DOHH2 (cell line): ENCODE data around the gene MYADML2.

Source experiments
- EZH2phosphoT487 ChIP-seq: fragments of 200-600 bp; sonication (generic); IDR thresholded peaks from 2 replicates; pipeline ENCODE4 v1.6.1; 2017; ENCODE audit warnings: borderline replicate concordance, mild to moderate bottlenecking, antibody characterized with exemption, low read length, moderate library complexity, mixed read lengths
- TF ChIP-seq, protein P1 (sequence below): fragments of 200-600 bp; sonication (generic); IDR thresholded peaks from one replicate; pipeline ENCODE4 v1.5.1; 2014; ENCODE audit warnings: antibody characterized with exemption, mild to moderate bottlenecking, low read depth, low read length; ENCODE audit not compliant: poor library complexity, severe bottlenecking

DNA sequence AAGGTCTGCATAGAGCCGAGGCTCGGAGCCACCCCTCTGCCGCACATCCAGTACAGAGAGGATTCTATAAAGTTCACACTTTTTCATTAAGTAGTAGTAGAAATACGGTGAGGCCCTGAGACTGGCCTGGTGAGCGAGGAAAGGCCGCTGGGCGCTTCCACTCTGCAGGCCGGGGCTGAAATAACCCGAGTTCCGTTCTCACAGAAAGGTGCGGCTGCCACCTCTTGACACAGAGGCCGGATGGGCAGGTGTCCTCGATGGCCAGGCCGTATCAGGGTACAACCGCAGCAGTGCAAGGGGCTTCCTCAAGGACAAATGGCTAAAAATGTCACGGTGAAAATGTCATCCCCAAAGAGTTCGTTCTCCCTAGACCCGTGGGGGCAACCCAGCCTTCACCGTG, 35.1 kb downstream of the MYADML2 start:
- TF ChIP-seq, protein P1, sequence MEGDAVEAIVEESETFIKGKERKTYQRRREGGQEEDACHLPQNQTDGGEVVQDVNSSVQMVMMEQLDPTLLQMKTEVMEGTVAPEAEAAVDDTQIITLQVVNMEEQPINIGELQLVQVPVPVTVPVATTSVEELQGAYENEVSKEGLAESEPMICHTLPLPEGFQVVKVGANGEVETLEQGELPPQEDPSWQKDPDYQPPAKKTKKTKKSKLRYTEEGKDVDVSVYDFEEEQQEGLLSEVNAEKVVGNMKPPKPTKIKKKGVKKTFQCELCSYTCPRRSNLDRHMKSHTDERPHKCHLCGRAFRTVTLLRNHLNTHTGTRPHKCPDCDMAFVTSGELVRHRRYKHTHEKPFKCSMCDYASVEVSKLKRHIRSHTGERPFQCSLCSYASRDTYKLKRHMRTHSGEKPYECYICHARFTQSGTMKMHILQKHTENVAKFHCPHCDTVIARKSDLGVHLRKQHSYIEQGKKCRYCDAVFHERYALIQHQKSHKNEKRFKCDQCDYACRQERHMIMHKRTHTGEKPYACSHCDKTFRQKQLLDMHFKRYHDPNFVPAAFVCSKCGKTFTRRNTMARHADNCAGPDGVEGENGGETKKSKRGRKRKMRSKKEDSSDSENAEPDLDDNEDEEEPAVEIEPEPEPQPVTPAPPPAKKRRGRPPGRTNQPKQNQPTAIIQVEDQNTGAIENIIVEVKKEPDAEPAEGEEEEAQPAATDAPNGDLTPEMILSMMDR: no peak
- TF ChIP-seq EZH2phosphoT487: no peak
